ENCODE results near the gene MDFI. TPM values are rescaled to one million over a fixed set of nuclear protein-coding genes. Genes with fewer than 3 reads are reported as not detected.

MDFI gene
- total and polyA plus RNA-seq, 9 of the 15 experiments (the other 6 are each of a cell fraction or from before 2014, with no cell fraction given), result not detected

DNA sequence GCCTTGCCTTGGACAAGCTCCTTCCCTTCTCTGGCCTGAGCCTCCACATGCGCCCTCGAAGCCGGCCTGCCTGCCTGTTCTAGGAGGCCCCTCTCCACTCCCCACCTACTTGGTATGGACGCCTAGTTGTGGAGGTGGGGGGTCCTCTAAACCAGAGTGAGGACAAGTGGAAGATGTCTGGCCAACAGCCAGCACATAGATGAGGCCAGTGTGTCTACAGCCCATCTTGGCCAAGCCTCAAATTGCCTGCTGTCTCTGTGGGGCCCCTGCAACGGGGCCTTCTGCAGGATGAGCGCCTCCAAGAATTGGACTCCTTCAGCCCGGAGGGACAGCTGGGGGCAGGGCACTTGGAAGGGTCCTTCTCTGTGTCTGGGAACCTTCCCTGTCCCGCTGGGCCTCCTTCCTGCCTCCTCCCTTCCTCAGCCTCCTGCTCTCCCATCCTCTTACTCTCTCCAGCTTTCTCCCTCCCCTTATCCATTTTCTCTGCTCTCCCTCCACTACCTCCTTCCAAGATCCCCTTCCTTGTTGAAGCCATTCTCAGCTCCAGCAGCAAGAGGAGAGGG is 1.6 kb downstream of the MDFI start (continued):
- no peak for TF ChIP-seq ZNF740 (CRISPR knock-in tag; IDR thresholded peaks at IDR 0.05)
- no peak for TF ChIP-seq ZNF740 (tag; IDR thresholded peaks at IDR 0.05)
- no peak for TF ChIP-seq ATF1 (CRISPR knock-in tag; IDR thresholded peaks at IDR 0.05)
- TF ChIP-seq ATF1 (tag; IDR thresholded peaks at IDR 0.05), result no peak
- TF ChIP-seq, protein P1, sequence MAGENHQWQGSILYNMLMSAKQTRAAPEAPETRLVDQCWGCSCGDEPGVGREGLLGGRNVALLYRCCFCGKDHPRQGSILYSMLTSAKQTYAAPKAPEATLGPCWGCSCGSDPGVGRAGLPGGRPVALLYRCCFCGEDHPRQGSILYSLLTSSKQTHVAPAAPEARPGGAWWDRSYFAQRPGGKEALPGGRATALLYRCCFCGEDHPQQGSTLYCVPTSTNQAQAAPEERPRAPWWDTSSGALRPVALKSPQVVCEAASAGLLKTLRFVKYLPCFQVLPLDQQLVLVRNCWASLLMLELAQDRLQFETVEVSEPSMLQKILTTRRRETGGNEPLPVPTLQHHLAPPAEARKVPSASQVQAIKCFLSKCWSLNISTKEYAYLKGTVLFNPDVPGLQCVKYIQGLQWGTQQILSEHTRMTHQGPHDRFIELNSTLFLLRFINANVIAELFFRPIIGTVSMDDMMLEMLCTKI (IDR thresholded peaks at IDR 0.05; ENCODE audit: partially characterized antibody), result no peak
- no peak for TF ChIP-seq NUFIP1 (IDR thresholded peaks at IDR 0.05; ENCODE audit: partially characterized antibody)

DNA sequence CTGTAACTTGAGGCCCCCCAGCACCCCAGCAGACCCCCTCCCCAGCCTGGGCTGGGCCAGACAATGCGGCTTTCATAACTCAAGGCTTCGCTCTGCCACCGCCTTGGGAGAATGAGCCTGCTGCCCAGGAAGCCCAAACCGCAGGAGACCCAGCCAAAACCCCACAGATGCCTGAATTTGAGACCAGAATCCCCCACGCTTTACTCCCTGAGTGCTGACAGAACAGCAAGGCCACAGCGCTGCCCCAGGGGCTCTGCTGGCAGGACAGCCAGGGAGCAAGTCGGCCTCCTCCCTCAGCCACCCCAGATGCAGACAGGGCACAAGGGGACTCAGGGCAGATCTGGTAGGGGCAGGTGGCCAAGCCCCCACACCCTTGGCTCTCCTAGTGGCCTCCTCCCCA is 2.2 kb downstream of the MDFI start:
- Histone ChIP-seq H3K9me1 (ENCODE audit: control insufficient read depth, insufficient read depth, low read length) (no peaks in the 10 kb centered on the region), H3K27me3 (ENCODE audit: control insufficient read depth in 2 of 2, insufficient read depth in 2 of 2, low read length in 2 of 2) (peaks cover 62 to 94% of the 10 kb centered on the region in 2 experiments), H2AFZ (ENCODE audit: low read depth, low read length) (no peak overlapping the region), H3K79me2 (ENCODE audit: control insufficient read depth, insufficient read depth, low read length) (no peaks in the 10 kb centered on the region), H3K4me3 (no peak overlapping the region), H4K20me1 (replicated peaks; ENCODE audit: control insufficient read depth, insufficient read depth, low read length) (peaks cover 18% of the 10 kb centered on the region), H3K4me2 (ENCODE audit: insufficient read depth, low read length) (no peak overlapping the region), H3K36me3 (ENCODE audit: control insufficient read depth, insufficient read depth, low read length) (no peaks in the 10 kb centered on the region), H3K4me1 (replicated peaks in 1 of 2; ENCODE audit: control insufficient read depth in 2 of 2, insufficient read depth in 2 of 2, low read length in 2 of 2) (peaks cover 0 to 21% of the 10 kb centered on the region in 2 experiments; a peak in 1 of 5 replicates), H3K9ac (ENCODE audit: insufficient read depth in 1 of 2, low read depth in 2 of 2, low read length in 2 of 2) (no peak overlapping the region), H3K27ac (ENCODE audit: extremely low read depth, low read depth, low read length) (no peak overlapping the region), H3K9me3 (replicated peaks; ENCODE audit: control insufficient read depth, insufficient read depth, low read depth, low read length) (no peaks in the 10 kb centered on the region)
- CTCF ChIA-PET (ENCODE audit: low intra/inter-chr PET ratio), result no interaction called here
- no TSS peak for BruUV-seq (replicated peaks)
- no peak for DNase-seq (ENCODE audit: extremely low read depth in 1 of 4, low spot score in 3 of 4)
- FAIRE-seq, result no peak
- no peak for ATAC-seq
- intact Hi-C loops (cut with micrococcal nuclease), result no loop called here
- in situ Hi-C loops (cut with MboI), result no loop called here
- 3% methylated on average over 7 of the region's 7 CpGs for WGBS (ENCODE audit: insufficient coverage, low coverage, missing lambda C conversion rate)
- POLR2A ChIA-PET, result no interaction called here
- TF ChIP-seq, protein P2, sequence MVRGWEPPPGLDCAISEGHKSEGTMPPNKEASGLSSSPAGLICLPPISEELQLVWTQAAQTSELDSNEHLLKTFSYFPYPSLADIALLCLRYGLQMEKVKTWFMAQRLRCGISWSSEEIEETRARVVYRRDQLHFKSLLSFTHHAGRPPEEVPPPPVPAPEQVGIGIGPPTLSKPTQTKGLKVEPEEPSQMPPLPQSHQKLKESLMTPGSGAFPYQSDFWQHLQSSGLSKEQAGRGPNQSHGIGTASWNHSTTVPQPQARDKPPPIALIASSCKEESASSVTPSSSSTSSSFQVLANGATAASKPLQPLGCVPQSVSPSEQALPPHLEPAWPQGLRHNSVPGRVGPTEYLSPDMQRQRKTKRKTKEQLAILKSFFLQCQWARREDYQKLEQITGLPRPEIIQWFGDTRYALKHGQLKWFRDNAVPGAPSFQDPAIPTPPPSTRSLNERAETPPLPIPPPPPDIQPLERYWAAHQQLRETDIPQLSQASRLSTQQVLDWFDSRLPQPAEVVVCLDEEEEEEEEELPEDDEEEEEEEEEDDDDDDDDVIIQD (CRISPR knock-in tag; IDR thresholded peaks at IDR 0.05), result no peak
- TF ChIP-seq ZNF24 (IDR thresholded peaks at IDR 0.05) (no peak), CCAR2 (IDR thresholded peaks at IDR 0.05; ENCODE audit: low read depth, low read length) (no peak), COPS2 (conservative IDR thresholded peaks at IDR 0.05) (no peak), ELF1 (tag; IDR thresholded peaks at IDR 0.05) (no peak), ZNF707 (CRISPR knock-in tag; conservative IDR thresholded peaks at IDR 0.05) (no peak), GABPB1 (CRISPR knock-in tag; IDR thresholded peaks at IDR 0.05) (no peak), MITF (IDR thresholded peaks at IDR 0.05) (no peak), ETS1 (conservative IDR thresholded peaks at IDR 0.05; ENCODE audit: control insufficient read depth, low read depth, low read length) (no peak), FOXJ2 (tag; IDR thresholded peaks at IDR 0.05) (no peak)
